Right cardiac atrium (tissue), 5 donors: ENCODE measurements around the gene MVB12A. TPM values are rescaled to one million over a fixed set of nuclear protein-coding genes. Genes with fewer than 3 reads are reported as not detected.

Source experiments
- ATAC-seq, 2 donors: fragments of 200-7000 bp; cut with Tn5 transposase; one replicate each; pipeline versions ENCODE4 v1.8.0 to v1.9.1; 2020; ENCODE audit warnings: moderate library complexity in 2 of 2, mild to moderate bottlenecking in 1 of 2
- DNase-seq, 3 donors: peaks; one replicate each; pipeline ENCODE4 v3.0.0-alpha.2; 2020
- H3K27ac ChIP-seq: one replicate; pipeline ENCODE4 v1.5.1; 2013; ENCODE audit warnings: mild to moderate bottlenecking, low read length, control low read depth, moderate library complexity
- H3K27me3 ChIP-seq: one replicate; pipeline ENCODE4 v1.6.1; 2013; ENCODE audit not compliant: control insufficient read depth, insufficient read depth
- H3K4me1 ChIP-seq: one replicate; pipeline ENCODE4 v1.6.1; 2013; ENCODE audit warnings: low read length; ENCODE audit not compliant: control insufficient read depth, insufficient read depth
- H3K4me3 ChIP-seq: one replicate; pipeline ENCODE4 v1.5.1; 2013; ENCODE audit warnings: low read length, control low read depth
- H3K9me3 ChIP-seq: one replicate; pipeline ENCODE4 v1.6.1; 2013; ENCODE audit warnings: low read length; ENCODE audit not compliant: control insufficient read depth
- WGBS: extraction: QIAGEN DNeasy Blood & Tissue Kit; methylation state at CpG from one replicate; pipeline ENCODE4 v1.1.7; 2013; 5-methylcytosine and 5-hydroxymethylcytosine counted together
- intact Hi-C, 4 donors: fragments of 100-400 bp; cut with DNase I; formaldehyde crosslinking; loops; one replicate each; pipeline versions ENCODE4 v1.11.0 to v1.14.0; 2022 to 2023
- polyA plus RNA-seq: library from polyadenylated mRNA; stranded (reverse); fragments of 200-250 nt; gene quantifications from one replicate; pipeline ENCODE4 v1.2.3, GENCODE V29; 2013
- total RNA-seq, 4 donors: library from RNA; stranded (reverse); fragmentation: NEBNext Ultra II Directional; extraction: Animal tissue kit (Norgen Biotek cat#: 25700); gene quantifications; one replicate each; pipeline ENCODE4 v1.2.1, GENCODE V29; 2021
- donor health status: healthy with polysubstance abuse.
- donor health status: DM: no; HTN: yes; CAD: no.
- donor health status: DM: no; HTN: no; CAD: no.
- donor health status: DM: no; HTN: yes; CAD: no; lungs with severe emphysema.
- donor health status: DM: yes; HTN: yes; CAD: no.

Gene MVB12A
- total and polyA plus RNA-seq, 5 donors, result 20.6 to 30.5 (median 24.7) TPM

- DNase-seq, result no peak
- ATAC-seq, result no peak
- no peaks in the 10 kb centered on the region for H3K9me3 ChIP-seq
- WGBS, result 61% methylated on average over 7 of the region's 7 CpGs
- no peaks in the 10 kb centered on the region for H3K27me3 ChIP-seq
- H3K27ac ChIP-seq, result peak overlapping the region; percentile 80
- intact Hi-C loops, result no loop called here
- H3K4me3 ChIP-seq, result peak overlapping the region; percentile 38
- H3K4me1 ChIP-seq, result no peaks in the 10 kb centered on the region
These were observed 15.1 kb upstream of the MVB12A start for GRCh38 chr19:17404621-17405249.

GRCh38 chr19:17405250-17406045 is 14.4 kb upstream of the MVB12A start, which contains the start of gene BST2:
TSS of gene BST2 (minus strand) at chr19:17405630. CDS start at chr19:17405575, 55 bp downstream.
- H3K4me3 ChIP-seq, result peak within 1 kb of the TSS; percentile 38

GRCh38 chr19:17406046-17406886 is 13.6 kb upstream of the MVB12A start:
- 64% methylated on average over 10 of the region's 10 CpGs for WGBS
- H3K4me3 ChIP-seq, result peak overlapping the region; percentile 19
- no peak for DNase-seq

More at GRCh38 chr19:17405250-17406045, 14.4 kb upstream of the MVB12A start, which contains the start of gene BST2:
- WGBS, result 55% methylated on average over 18 of the region's 18 CpGs
- H3K4me1 ChIP-seq, result no peaks in the 10 kb centered on the region
- H3K27ac ChIP-seq, result peak within 1 kb of the TSS; percentile 80
- DNase-seq (peak; percentile 78 to 89 (median 82)), ATAC-seq (peak; percentile 95)
- H3K27me3 ChIP-seq, result no peaks in the 10 kb centered on the region
- intact Hi-C loops, result no loop called here
- no peaks in the 10 kb centered on the region for H3K9me3 ChIP-seq

GRCh38 chr19:17406887-17407196 is 13.0 kb upstream of the MVB12A start:
- peak overlapping the region; percentile 74 for H3K27ac ChIP-seq
- 46% methylated on average over 2 of the region's 2 CpGs for WGBS
- peak overlapping the region; percentile 19 for H3K4me3 ChIP-seq
- H3K4me1 ChIP-seq, result no peaks in the 10 kb centered on the region
- intact Hi-C loops, result no loop called here
- no peaks in the 10 kb centered on the region for H3K9me3 ChIP-seq
- H3K27me3 ChIP-seq, result no peaks in the 10 kb centered on the region
- DNase-seq (no peak), ATAC-seq (no peak)

More at GRCh38 chr19:17406046-17406886, 13.6 kb upstream of the MVB12A start:
- Histone ChIP-seq H3K4me1 (no peaks in the 10 kb centered on the region), H3K27me3 (no peaks in the 10 kb centered on the region), H3K9me3 (no peaks in the 10 kb centered on the region), H3K27ac (peak overlapping the region; percentile 74)
- ATAC-seq, result peak in 1 of 2 donors; percentile 23
- intact Hi-C loops, result no loop called here

- intact Hi-C loops, result no loop called here
- Histone ChIP-seq H3K4me1 (no peaks in the 10 kb centered on the region), H3K27me3 (no peaks in the 10 kb centered on the region), H3K9me3 (no peaks in the 10 kb centered on the region), H3K27ac (no peak overlapping the region), H3K4me3 (no peak overlapping the region)
- 94% methylated on average over 9 of the region's 9 CpGs for WGBS
- ATAC-seq, result no peak
- no peak for DNase-seq
These were observed 9.9 kb upstream of the MVB12A start for GRCh38 chr19:17409990-17410389.

GRCh38 chr19:17411801-17412200 is 8.0 kb upstream of the MVB12A start:
- no peaks in the 10 kb centered on the region for H3K4me1 ChIP-seq
- intact Hi-C loops, result no loop called here
- no peaks in the 10 kb centered on the region for H3K27me3 ChIP-seq
- DNase-seq (no peak), ATAC-seq (no peak)
- no peak overlapping the region for H3K27ac ChIP-seq
- 78% methylated on average over 11 of the region's 11 CpGs for WGBS
- H3K9me3 ChIP-seq, result no peaks in the 10 kb centered on the region
- H3K4me3 ChIP-seq, result no peak overlapping the region

GRCh38 chr19:17414097-17414496 is 5.8 kb upstream of the MVB12A start:
- DNase-seq (no peak), ATAC-seq (no peak)
- H3K4me3 ChIP-seq, result no peak overlapping the region
- no peak overlapping the region for H3K27ac ChIP-seq
- H3K9me3 ChIP-seq, result no peaks in the 10 kb centered on the region
- H3K27me3 ChIP-seq, result no peaks in the 10 kb centered on the region
- H3K4me1 ChIP-seq, result no peaks in the 10 kb centered on the region
- intact Hi-C loops, result no loop called here
- WGBS, result 89% methylated on average over 8 of the region's 8 CpGs

GRCh38 chr19:17415121-17415520 is 4.7 kb upstream of the MVB12A start:
- no peak overlapping the region for H3K27ac ChIP-seq
- WGBS, result 64% methylated on average over 6 of the region's 6 CpGs

GRCh38 chr19:17418710-17419109 is 1.1 kb upstream of the MVB12A start:
- Histone ChIP-seq H3K4me3 (no peak overlapping the region), H3K4me1 (no peaks in the 10 kb centered on the region), H3K27ac (no peak overlapping the region), H3K27me3 (no peaks in the 10 kb centered on the region), H3K9me3 (no peaks in the 10 kb centered on the region)
- WGBS, result 47% methylated on average over 3 of the region's 3 CpGs
- DNase-seq, result no peak
- ATAC-seq, result no peak
- intact Hi-C loops, result no loop called here

More at GRCh38 chr19:17415121-17415520, 4.7 kb upstream of the MVB12A start:
- no peaks in the 10 kb centered on the region for H3K9me3 ChIP-seq
- ATAC-seq (no peak), DNase-seq (no peak)
- no peaks in the 10 kb centered on the region for H3K4me1 ChIP-seq
- H3K27me3 ChIP-seq, result no peaks in the 10 kb centered on the region
- H3K4me3 ChIP-seq, result no peak overlapping the region
- intact Hi-C loops, result no loop called here

GRCh38 chr19:17419154-17419620 is 660 bp upstream of the MVB12A start:
- DNase-seq, result no peak
- intact Hi-C loops, result no loop called here
- no peaks in the 10 kb centered on the region for H3K27me3 ChIP-seq
- 32% methylated on average over 8 of the region's 8 CpGs for WGBS
- H3K4me3 ChIP-seq, result peak overlapping the region; percentile 46
- H3K9me3 ChIP-seq, result no peaks in the 10 kb centered on the region
- peak overlapping the region; percentile 75 for H3K27ac ChIP-seq
- ATAC-seq, result no peak
- H3K4me1 ChIP-seq, result no peaks in the 10 kb centered on the region
